Renal pelvis (tissue), 12 donors: ENCODE results near the gene RPS25. TPM values are rescaled to one million over a fixed set of nuclear protein-coding genes. Genes with fewer than 3 reads are reported as not detected.
"Not testable (repeated sequence)": the region's sequence is repeated elsewhere in the genome, so short reads cannot be mapped to it uniquely, and the experiment has no call there.

Source experiments
- DNase-seq: peaks from one replicate; pipeline ENCODE4 v3.0.0-alpha.2; 2013
- long read RNA-seq, 16 experiments: transcript quantifications; one replicate each; lab custom pipeline, GENCODE V29; 2026
- polyA plus RNA-seq, 3 donors: library from polyadenylated mRNA; unstranded; fragments of 120-200 nt; gene quantifications; one replicate each; pipeline ENCODE4 v1.2.1, GENCODE V29; 2013; ENCODE audit not compliant: insufficient read length in 3 of 3

RPS25 gene
- polyA plus RNA-seq = 1,000 to 10,000 TPM; 1,004 to 1,217 (median 1,026) TPM
- long read RNA-seq, donor 1, transcript RPS25-204 (3 exons, 1,462 nt) = minor isoform, 15 of 2,079 reads
- long read RNA-seq, donor 1, transcript RPS25-201 (2 exons, 1,078 nt) = minor isoform, 35 of 2,079 reads
- long read RNA-seq, donor 1, transcript RPS25-202 (5 exons, 835 nt) = major isoform, 1,640 of 2,079 reads
- long read RNA-seq, donor 1, partial matches to known transcripts = 163 of 2,079 reads
- long read RNA-seq, donor 1, other reads (novel, unspliced or antisense) = 221 of 2,079 reads
- long read RNA-seq, donor 2, transcript RPS25-202 (5 exons, 835 nt) = major isoform, 1,716 of 2,177 reads
- long read RNA-seq, donor 2, transcript RPS25-203 (5 exons, 711 nt) = minor isoform, 9 of 2,177 reads
- long read RNA-seq, donor 2, transcript RPS25-204 (3 exons, 1,462 nt) = minor isoform, 12 of 2,177 reads
- long read RNA-seq, donor 2, transcript RPS25-201 (2 exons, 1,078 nt) = minor isoform, 26 of 2,177 reads
- long read RNA-seq, donor 2, partial matches to known transcripts = 169 of 2,177 reads
- long read RNA-seq, donor 2, other reads (novel, unspliced or antisense) = 239 of 2,177 reads
- long read RNA-seq, donor 3, transcript RPS25-204 (3 exons, 1,462 nt) = minor isoform, 15 of 1,683 reads
- long read RNA-seq, donor 3, transcript RPS25-201 (2 exons, 1,078 nt) = minor isoform, 23 of 1,683 reads
- long read RNA-seq, donor 3, transcript RPS25-202 (5 exons, 835 nt) = major isoform, 1,315 of 1,683 reads
- long read RNA-seq, donor 3, transcript RPS25-203 (5 exons, 711 nt) = minor isoform, 6 of 1,683 reads
- long read RNA-seq, donor 3, partial matches to known transcripts = 238 of 1,683 reads
- long read RNA-seq, donor 3, other reads (novel, unspliced or antisense) = 84 of 1,683 reads
- long read RNA-seq, donor 4, transcript RPS25-204 (3 exons, 1,462 nt) = minor isoform, 27 of 2,452 reads
- long read RNA-seq, donor 4, transcript RPS25-201 (2 exons, 1,078 nt) = minor isoform, 26 of 2,452 reads
- long read RNA-seq, donor 4, transcript RPS25-203 (5 exons, 711 nt) = minor isoform, 7 of 2,452 reads
- long read RNA-seq, donor 4, transcript RPS25-202 (5 exons, 835 nt) = major isoform, 1,934 of 2,452 reads
- long read RNA-seq, donor 4, partial matches to known transcripts = 189 of 2,452 reads
- long read RNA-seq, donor 4, other reads (novel, unspliced or antisense) = 265 of 2,452 reads
- long read RNA-seq, donor 5, transcript RPS25-201 (2 exons, 1,078 nt) = minor isoform, 20 of 1,102 reads
- long read RNA-seq, donor 5, transcript RPS25-204 (3 exons, 1,462 nt) = minor isoform, 11 of 1,102 reads
- long read RNA-seq, donor 5, transcript RPS25-202 (5 exons, 835 nt) = major isoform, 844 of 1,102 reads
- long read RNA-seq, donor 5, transcript RPS25-203 (5 exons, 711 nt) = minor isoform, 6 of 1,102 reads
- long read RNA-seq, donor 5, partial matches to known transcripts = 87 of 1,102 reads
- long read RNA-seq, donor 5, other reads (novel, unspliced or antisense) = 128 of 1,102 reads
- long read RNA-seq, donor 6, transcript RPS25-201 (2 exons, 1,078 nt) = minor isoform, 26 of 1,611 reads
- long read RNA-seq, donor 6, transcript RPS25-202 (5 exons, 835 nt) = major isoform, 1,093 of 1,611 reads
- long read RNA-seq, donor 6, transcript RPS25-204 (3 exons, 1,462 nt) = minor isoform, 12 of 1,611 reads
- long read RNA-seq, donor 6, partial matches to known transcripts = 241 of 1,611 reads
- long read RNA-seq, donor 6, other reads (novel, unspliced or antisense) = 236 of 1,611 reads
- long read RNA-seq, donor 7, transcript RPS25-202 (5 exons, 835 nt) = major isoform, 1,616 of 2,086 reads
- long read RNA-seq, donor 7, transcript RPS25-201 (2 exons, 1,078 nt) = minor isoform, 26 of 2,086 reads
- long read RNA-seq, donor 7, transcript RPS25-203 (5 exons, 711 nt) = minor isoform, 9 of 2,086 reads
- long read RNA-seq, donor 7, transcript RPS25-204 (3 exons, 1,462 nt) = minor isoform, 21 of 2,086 reads
- long read RNA-seq, donor 7, partial matches to known transcripts = 200 of 2,086 reads
- long read RNA-seq, donor 7, other reads (novel, unspliced or antisense) = 210 of 2,086 reads
- long read RNA-seq, donor 8, transcript RPS25-202 (5 exons, 835 nt) = major isoform, 605 of 767 reads
- long read RNA-seq, donor 8, transcript RPS25-201 (2 exons, 1,078 nt) = minor isoform, 5 of 767 reads
- long read RNA-seq, donor 8, transcript RPS25-204 (3 exons, 1,462 nt) = minor isoform, 6 of 767 reads
- long read RNA-seq, donor 8, partial matches to known transcripts = 62 of 767 reads
- long read RNA-seq, donor 8, other reads (novel, unspliced or antisense) = 86 of 767 reads
- long read RNA-seq, donor 9, transcript RPS25-203 (5 exons, 711 nt) = minor isoform, 7 of 2,021 reads
- long read RNA-seq, donor 9, transcript RPS25-204 (3 exons, 1,462 nt) = minor isoform, 17 of 2,021 reads
- long read RNA-seq, donor 9, transcript RPS25-201 (2 exons, 1,078 nt) = minor isoform, 21 of 2,021 reads
- long read RNA-seq, donor 9, transcript RPS25-202 (5 exons, 835 nt) = major isoform, 1,587 of 2,021 reads
- long read RNA-seq, donor 9, partial matches to known transcripts = 169 of 2,021 reads
- long read RNA-seq, donor 9, other reads (novel, unspliced or antisense) = 218 of 2,021 reads
- long read RNA-seq, donor 10, transcript RPS25-204 (3 exons, 1,462 nt) = minor isoform, 8 of 1,705 reads
- long read RNA-seq, donor 10, transcript RPS25-202 (5 exons, 835 nt) = major isoform, 1,265 of 1,705 reads
- long read RNA-seq, donor 10, transcript RPS25-203 (5 exons, 711 nt) = minor isoform, 6 of 1,705 reads
- long read RNA-seq, donor 10, transcript RPS25-201 (2 exons, 1,078 nt) = minor isoform, 12 of 1,705 reads
- long read RNA-seq, donor 10, partial matches to known transcripts = 232 of 1,705 reads
- long read RNA-seq, donor 10, other reads (novel, unspliced or antisense) = 178 of 1,705 reads
- long read RNA-seq, donor 11, transcript RPS25-201 (2 exons, 1,078 nt) = minor isoform, 11 of 1,373 reads
- long read RNA-seq, donor 11, transcript RPS25-202 (5 exons, 835 nt) = major isoform, 1,032 of 1,373 reads
- long read RNA-seq, donor 11, transcript RPS25-204 (3 exons, 1,462 nt) = minor isoform, 11 of 1,373 reads
- long read RNA-seq, donor 11, partial matches to known transcripts = 171 of 1,373 reads
- long read RNA-seq, donor 11, other reads (novel, unspliced or antisense) = 146 of 1,373 reads
- long read RNA-seq, donor 12, transcript RPS25-204 (3 exons, 1,462 nt) = minor isoform, 25 of 2,561 reads
- long read RNA-seq, donor 12, transcript RPS25-203 (5 exons, 711 nt) = minor isoform, 14 of 2,561 reads
- long read RNA-seq, donor 12, transcript RPS25-202 (5 exons, 835 nt) = major isoform, 1,847 of 2,561 reads
- long read RNA-seq, donor 12, transcript RPS25-201 (2 exons, 1,078 nt) = minor isoform, 27 of 2,561 reads
- long read RNA-seq, donor 12, partial matches to known transcripts = 271 of 2,561 reads
- long read RNA-seq, donor 12, other reads (novel, unspliced or antisense) = 373 of 2,561 reads
- long read RNA-seq, donor 13, transcript RPS25-202 (5 exons, 835 nt) = major isoform, 905 of 1,246 reads
- long read RNA-seq, donor 13, transcript RPS25-204 (3 exons, 1,462 nt) = minor isoform, 16 of 1,246 reads
- long read RNA-seq, donor 13, transcript RPS25-201 (2 exons, 1,078 nt) = minor isoform, 15 of 1,246 reads
- long read RNA-seq, donor 13, partial matches to known transcripts = 177 of 1,246 reads
- long read RNA-seq, donor 13, other reads (novel, unspliced or antisense) = 126 of 1,246 reads
- long read RNA-seq, donor 14 = 0 reads
- long read RNA-seq, donor 15, transcript RPS25-204 (3 exons, 1,462 nt) = minor isoform, 16 of 2,755 reads
- long read RNA-seq, donor 15, transcript RPS25-202 (5 exons, 835 nt) = major isoform, 2,099 of 2,755 reads
- long read RNA-seq, donor 15, transcript RPS25-203 (5 exons, 711 nt) = minor isoform, 11 of 2,755 reads
- long read RNA-seq, donor 15, transcript RPS25-201 (2 exons, 1,078 nt) = minor isoform, 34 of 2,755 reads
- long read RNA-seq, donor 15, partial matches to known transcripts = 292 of 2,755 reads
- long read RNA-seq, donor 15, other reads (novel, unspliced or antisense) = 299 of 2,755 reads
- long read RNA-seq, donor 16, transcript RPS25-206 (5 exons, 508 nt) = minor isoform, 6 of 1,977 reads
- long read RNA-seq, donor 16, transcript RPS25-204 (3 exons, 1,462 nt) = minor isoform, 26 of 1,977 reads
- long read RNA-seq, donor 16, transcript RPS25-202 (5 exons, 835 nt) = major isoform, 1,547 of 1,977 reads
- long read RNA-seq, donor 16, transcript RPS25-201 (2 exons, 1,078 nt) = minor isoform, 27 of 1,977 reads
- long read RNA-seq, donor 16, partial matches to known transcripts = 169 of 1,977 reads
- long read RNA-seq, donor 16, other reads (novel, unspliced or antisense) = 197 of 1,977 reads

GRCh38 chr11:119018074-119018938 is at the start of gene RPS25, which contains the start of gene TRAPPC4:
Gene RPS25, minus strand, starts transcription at chr11:119018343. Its CDS starts 59 bp downstream, at chr11:119018284.
Gene TRAPPC4, plus strand, starts transcription at chr11:119018766. Its CDS starts 30 bp downstream, at chr11:119018796.
- DNase-seq = peak; percentile 96

GRCh38 chr11:119067371-119068222 is 49.5 kb upstream of the RPS25 start, which contains the start of gene VPS11:
Gene VPS11, plus strand, starts transcription at chr11:119067818. Its CDS starts 6 bp downstream, at chr11:119067824.
- peak; percentile 96 for DNase-seq

- DNase-seq = no peak
Measured at GRCh38 chr11:119065369-119065768, 47.2 kb upstream of the RPS25 start.

- no peak for DNase-seq
Measured at GRCh38 chr11:119062779-119063178, 44.6 kb upstream of the RPS25 start.

- no peak for DNase-seq
Measured at GRCh38 chr11:119061256-119061655, 43.1 kb upstream of the RPS25 start.

- DNase-seq = not testable (repeated sequence)
Measured at GRCh38 chr11:119059128-119059527, 41.0 kb upstream of the RPS25 start.

- DNase-seq = peak; percentile 97
Measured at GRCh38 chr11:119057000-119057769, 39.0 kb upstream of the RPS25 start, which contains the start of gene HYOU1. Gene HYOU1, minus strand, starts transcription at chr11:119057205. Its CDS starts 1,045 bp downstream, at chr11:119056160.

GRCh38 chr11:119056421-119056999 is 38.4 kb upstream of the RPS25 start:
- DNase-seq = no peak

- DNase-seq = no peak
Measured at GRCh38 chr11:119055901-119056300, 37.8 kb upstream of the RPS25 start.

GRCh38 chr11:119054418-119054817 is 36.3 kb upstream of the RPS25 start:
- DNase-seq = no peak

GRCh38 chr11:119052163-119052814 is 34.1 kb upstream of the RPS25 start:
- no peak for DNase-seq
